ENCODE measurements around the gene GRIN3B.
A peak's percentile ranks its signal among the peaks of the same experiment; 100 is the strongest.

GRIN3B gene

DNA sequence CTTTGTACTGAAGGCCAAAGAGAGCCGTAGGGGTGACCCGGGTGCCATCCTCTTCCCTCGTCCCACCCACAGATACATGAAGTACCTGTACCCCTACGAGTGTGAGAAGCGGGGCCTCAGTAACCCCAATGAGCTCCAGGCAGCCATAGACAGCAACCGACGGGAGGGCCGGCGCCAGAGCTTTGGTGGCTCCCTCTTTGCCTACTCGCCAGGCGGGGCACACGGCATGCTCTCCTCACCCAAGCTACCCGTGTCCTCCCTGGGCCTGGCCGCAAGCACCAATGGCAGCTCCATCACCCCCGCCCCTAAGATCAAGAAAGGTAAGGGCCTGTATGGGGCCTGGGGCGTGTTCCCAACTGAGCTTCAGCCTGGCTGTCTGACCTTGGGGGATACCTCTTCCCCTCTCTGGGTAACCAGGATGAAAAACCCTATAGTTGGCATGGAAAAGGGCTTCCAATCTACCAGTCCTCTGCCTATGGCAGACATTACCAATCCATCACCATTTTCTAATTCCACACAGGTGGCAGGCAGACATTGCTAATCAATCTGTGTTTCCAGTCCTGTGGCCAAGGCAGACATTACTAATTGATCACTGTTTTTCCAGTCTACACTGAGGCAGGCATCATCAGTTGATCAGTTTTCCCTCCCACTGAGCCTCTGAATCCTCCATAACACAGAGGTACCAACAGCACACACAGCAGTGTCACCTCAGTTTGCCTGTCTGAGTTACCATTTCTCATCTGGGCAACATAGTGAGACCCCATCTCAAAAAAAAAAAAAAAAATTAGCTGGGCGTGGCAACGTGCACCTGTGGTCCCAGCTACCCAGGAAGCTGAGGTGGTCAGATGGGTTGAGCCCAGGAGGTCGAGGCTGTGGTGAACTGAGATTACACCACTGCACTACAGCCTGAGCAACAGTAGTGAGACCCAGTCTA is 35.2 kb upstream of the GRIN3B start:
- DNase-seq (ENCODE audit: low read depth): no peak

DNA sequence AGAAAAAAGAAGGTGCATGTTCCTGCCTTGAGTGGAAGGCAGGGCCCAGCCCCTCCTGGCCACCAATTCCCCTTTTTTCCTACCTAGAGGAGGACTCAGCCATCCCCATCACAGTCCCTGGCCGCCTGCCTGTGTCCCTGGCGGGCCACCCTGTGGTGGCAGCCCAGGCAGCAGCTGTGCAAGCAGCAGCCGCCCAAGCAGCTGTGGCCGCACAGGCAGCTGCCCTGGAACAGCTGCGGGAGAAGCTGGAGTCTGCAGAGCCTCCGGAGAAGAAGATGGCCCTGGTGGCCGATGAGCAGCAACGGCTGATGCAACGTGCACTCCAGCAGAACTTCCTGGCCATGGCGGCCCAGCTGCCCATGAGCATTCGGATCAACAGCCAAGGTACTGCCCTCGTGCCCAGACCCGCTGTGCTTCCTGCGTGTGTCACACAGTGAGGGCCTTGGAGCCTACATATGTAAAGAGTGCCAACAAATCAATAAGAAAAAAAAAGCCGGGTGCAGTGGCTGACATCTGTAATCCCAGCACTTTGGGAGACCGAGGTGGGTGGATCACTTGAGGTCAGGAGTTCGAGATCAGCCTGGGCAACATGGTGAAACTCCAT is 33.6 kb upstream of the GRIN3B start:
- no peak for DNase-seq (ENCODE audit: low read depth)

DNA sequence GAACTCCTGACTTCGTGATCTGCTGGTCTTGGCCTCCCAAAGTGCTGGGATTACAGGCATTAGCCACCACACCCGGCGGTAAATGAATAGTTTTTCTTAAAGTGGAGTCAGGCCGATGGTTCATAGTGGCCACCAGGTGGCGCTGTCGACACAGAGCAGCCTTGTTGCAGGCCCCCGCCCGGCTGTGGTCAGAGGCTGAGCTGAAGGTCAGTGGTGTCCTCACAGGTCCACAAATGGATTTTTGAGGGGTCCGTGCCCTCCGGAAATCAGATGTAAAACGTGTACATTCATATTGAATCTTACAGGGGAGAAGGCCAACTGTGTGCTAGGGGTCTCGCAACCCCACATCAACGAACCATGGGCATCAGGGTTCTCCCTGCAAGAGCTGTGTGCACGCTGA is 29.5 kb upstream of the GRIN3B start:
- no peak for DNase-seq (ENCODE audit: low read depth)

DNA sequence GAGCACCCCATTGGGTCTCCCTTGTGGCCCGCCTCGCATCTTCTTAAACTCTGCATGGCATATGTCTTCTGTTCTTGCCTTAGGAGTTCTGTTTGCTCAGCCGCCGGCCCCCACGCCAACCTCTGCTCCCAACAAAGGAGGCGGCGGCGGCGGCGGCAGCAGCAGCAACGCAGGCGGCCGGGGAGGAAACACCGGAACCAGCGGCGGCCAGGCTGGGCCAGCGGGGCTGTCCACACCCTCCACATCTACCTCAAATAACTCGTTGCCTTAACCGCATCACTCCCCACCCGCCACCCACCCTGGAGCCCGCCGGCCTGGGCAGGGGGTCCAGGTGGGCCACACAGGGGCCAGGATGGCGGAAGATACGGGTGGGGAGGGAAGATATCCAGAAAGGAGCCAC is 28.4 kb upstream of the GRIN3B start:
- DNase-seq (ENCODE audit: low read depth): no peak

DNA sequence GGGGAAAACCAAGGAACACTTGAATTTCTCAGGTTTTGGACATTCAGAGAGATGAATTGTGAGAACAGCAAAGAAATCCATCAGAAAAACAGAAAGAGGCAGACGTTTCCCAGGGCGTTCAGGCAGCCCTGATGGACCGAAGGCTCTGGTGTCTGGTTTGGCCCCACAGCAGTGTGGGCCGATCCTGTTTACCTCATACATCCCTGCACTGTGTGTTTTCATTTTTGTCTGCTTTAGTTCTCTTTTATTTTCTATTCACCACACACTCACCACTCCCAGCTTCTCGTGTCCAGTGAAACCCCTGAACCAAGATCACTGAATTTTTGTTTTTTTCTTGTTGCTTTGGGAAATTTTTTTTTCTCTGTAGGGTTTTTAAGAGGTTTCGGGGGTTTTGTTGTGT is 27.9 kb upstream of the GRIN3B start:
- DNase-seq (ENCODE audit: low read depth): no peak

DNA sequence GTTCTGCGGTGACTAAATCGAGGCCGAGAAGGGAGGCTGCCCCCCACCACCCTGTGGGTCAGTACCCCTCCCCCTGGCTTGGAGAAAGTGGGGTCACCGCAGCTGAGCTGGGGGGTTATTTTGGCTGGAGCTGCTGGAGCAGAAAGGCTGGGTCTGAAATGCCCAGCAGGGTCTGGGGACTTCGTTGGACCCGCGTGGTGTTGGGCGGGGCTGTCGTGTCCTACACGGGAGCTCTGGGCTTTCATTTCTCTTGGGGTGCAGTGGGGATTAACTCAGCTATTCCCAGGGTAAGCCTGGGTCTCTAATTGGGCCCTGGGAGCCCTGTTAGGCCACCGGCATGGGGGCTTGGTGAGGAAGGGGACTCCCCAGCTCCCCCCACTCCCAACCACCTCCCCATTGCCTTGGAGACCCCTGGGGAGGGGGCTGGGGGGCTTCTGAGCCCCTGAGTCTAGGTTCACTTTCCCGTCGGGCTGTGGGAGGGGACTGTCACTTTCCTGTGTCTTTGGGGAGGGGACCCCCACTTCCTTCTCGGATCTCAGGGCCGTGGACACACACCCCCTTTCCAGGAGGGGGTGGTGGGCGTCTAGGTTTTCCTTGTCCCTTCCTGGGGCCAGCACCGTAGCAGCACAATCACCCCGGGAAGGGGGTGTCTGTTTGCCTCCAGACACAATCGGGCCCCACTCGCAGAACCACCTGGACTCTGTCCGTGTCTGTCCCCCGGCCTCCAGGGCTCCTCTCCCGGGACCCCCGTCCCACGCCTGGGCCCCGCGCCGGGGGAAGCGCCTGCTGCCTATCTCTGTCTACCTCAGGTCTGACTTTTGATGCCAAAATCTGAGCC is 26.3 kb upstream of the GRIN3B start:
- DNase-seq (ENCODE audit: low read depth): no peak

DNA sequence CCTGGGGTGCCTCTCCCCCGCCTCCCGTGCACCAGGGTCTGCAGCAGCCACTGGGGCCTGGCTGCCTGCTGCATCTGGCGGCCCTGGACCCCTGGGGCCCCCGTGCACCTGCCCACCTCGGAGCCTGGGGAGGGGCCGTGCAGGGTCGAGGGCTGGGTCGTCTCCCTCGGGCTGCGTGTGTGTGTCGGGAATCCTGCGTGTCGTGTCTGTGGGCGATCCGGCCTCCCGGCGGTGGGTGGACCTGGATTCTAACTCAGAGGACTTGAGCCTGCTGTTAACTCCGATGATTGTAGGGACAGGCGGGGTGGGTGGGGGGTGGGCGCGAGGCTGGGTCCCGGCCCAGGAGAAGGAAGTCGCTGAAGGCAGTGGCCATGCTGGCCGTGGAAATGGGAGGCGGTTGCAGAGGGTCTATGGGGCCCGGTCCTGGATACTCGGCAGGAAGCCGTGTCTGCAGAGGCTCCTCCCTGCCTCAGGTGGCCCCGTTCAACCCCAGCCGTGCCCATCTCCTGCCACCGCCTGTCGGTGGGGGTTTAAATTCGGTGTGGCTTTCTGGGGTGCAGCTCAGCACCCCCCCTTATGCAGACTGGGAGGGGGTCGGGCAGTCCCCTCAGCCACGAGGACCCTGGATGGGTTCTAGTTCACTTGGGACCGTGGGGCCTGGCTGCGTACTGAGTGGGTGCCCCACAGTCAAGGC is 25.5 kb upstream of the GRIN3B start:
- no peak for DNase-seq (ENCODE audit: low read depth)

DNA sequence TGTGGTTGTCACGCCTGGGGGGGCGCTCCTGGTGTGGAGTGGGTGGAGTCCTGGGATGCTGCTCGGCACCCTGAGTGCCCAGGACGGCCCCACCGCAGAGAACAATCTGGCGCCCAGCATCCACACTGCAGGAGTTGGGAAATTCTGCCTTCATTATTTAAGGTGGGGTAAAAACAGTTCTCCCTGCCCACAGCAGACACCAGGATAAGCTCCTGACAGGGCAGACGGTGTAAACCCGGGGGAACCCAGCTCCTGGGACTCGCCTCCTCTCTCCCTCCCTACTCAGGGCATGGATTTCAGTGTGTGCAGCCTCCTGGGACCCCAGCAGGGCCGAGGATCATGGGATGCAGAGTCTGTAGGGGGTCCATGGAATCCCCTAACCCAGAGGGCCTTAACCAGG is 23.7 kb upstream of the GRIN3B start:
- DNase-seq (ENCODE audit: low read depth): no peak

DNA sequence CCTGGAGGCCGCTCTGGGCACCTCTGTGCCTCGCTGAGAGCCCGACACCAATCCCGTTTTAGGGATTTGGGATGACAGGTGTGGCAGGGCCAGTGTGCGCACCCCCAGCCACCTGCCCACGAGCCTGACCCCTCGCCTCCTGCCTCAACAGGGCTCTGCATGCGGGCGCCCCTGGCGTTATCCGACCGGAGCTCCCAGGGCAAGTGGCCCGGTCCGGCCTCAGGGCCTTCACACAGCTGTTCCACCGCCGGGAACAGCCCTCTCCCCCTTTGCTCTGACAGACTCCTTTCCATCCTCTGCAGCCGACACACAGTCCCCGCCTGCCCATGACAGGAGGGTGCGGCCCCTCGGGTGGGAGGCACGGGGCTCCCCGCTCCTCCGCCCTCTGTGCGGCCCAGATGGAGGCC is 23.2 kb upstream of the GRIN3B start:
- no peak for DNase-seq (ENCODE audit: low read depth)

DNA sequence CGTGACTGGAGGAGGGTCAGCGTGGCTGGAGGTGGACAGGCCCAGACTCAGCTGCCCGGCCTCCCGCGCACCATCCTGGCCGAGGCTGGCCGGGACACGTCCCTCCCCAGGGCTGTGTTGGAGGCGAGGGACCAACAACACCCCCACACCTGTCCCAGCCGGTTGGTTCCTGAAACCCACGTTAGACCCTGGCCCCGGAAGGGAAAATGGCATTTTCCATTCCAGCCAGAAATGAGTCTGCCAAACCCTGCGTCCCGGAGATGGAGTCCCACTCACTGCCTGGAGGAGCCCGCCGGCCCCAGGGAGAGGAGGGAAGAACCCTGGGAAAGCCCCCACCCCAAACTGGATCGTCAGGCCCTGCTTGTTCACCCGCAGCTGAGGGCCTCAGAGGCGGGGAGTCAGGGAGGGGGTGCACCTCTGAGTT is 20.9 kb upstream of the GRIN3B start:
- DNase-seq (ENCODE audit: low read depth): no peak

DNA sequence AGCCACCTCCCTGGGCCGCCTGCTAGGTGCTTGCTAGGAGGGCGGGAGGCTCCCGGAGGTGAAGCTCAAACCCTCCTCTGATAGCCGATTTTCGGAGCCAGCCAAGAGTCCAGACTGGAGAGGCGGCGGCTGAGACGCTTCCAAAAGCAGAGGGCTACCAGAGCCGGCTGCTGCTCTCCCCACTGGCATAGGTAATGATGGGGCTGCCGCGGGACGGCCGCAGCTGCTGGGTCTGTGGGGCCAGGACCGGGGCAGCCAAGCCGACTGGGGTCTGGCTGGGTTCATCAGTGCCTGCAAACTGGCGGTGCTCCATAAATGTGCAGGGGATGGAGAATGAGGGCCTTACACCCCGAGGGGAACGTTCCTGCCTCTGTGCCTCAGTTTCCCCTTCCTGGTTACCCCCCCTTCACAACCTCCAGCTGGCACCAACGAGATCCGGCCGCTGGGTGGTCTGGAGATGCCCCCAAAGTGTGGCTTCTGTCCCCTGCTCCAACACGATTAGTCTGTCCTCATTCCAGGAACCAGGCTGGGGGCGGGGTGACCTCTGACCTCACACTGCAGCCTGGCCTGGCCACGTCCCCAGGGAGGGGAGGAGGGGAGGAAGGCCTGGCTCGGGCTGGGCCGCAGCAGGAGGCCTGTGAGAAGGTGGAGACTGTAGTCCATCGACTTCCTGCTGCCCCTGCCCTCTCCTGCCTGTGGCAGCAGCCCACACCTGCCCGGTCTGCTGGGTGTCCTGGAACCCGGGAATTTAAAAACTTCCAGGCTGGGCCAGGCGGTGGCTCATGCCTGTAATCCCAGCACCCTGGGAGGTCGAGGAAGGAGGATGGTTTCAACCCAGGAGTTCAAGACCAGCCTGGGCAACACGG is 19.9 kb upstream of the GRIN3B start:
- DNase-seq (ENCODE audit: low read depth): no peak

DNA sequence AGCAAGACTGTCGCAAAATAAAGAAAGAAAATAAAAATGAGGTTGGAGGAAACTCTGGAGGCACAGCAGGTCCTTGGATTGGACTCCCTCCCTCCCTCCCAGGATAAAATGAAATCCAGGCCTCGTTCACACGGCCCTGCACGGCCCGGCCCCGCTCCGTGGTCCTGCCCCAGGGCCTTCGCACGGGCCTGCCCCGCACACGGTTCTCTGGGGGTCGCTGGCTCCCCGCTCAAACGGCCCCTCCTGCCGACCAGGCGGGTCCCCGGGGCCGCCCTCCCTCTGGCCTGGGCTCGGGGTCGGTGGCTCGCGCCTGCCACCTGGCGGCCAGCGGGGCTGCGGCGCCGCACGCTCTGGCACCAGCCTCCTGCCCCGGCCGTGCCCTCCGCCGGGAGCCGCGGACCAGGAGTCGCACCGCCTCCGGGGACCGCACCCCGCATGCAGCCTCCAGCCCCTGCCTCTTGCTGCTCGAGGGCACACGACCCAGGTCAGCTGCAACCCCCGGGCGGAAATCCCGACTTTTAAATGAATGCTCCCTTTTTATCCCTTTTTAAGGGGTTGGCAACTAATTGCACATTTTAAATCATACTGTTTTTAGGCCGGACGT is 17.6 kb upstream of the GRIN3B start:
- peak; percentile 69 for DNase-seq (ENCODE audit: low read depth)

DNA sequence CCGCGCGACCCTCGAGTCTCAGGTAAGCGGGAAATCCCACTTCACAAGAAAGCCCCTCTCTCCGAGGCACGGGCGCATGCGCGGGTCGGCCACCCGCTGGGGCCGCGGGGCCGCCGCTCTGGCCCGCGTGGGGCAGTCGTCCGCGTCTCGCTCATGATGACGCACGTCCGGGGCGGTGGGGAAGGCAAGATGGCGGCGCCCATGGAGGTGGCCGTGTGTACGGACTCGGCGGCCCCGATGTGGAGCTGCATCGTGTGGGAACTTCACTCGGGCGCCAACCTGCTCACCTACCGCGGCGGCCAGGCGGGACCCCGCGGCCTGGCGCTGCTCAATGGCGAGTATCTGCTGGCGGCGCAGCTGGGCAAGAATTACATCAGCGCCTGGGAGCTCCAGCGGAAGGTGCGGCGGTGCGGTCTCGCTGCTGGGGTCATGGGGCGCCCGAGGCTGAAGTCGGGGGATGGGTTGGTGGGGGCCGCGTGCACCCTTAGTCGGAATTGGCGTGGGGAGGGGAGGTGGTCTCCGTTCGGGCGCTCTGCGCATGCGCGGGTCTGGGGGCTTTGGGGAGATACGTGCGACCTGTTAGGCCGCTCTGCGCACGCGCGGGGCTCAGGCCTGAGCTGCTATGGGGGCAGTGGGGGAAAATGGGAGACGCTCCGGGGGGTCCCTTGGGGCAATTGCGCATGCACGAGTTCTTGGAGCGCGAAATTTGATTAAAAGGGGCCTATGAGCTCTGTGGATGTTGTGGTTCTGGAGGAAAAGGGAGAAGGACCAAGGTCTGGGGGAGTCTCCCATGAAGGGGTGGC is 15.9 kb upstream of the GRIN3B start, which contains the start of gene WDR18:
TSS of gene WDR18 (plus strand) at position 181 of the 803 bp plus-strand sequence. CDS start at position 190, 9 bp downstream.
- peak; percentile 88 for DNase-seq (ENCODE audit: low read depth)

DNA sequence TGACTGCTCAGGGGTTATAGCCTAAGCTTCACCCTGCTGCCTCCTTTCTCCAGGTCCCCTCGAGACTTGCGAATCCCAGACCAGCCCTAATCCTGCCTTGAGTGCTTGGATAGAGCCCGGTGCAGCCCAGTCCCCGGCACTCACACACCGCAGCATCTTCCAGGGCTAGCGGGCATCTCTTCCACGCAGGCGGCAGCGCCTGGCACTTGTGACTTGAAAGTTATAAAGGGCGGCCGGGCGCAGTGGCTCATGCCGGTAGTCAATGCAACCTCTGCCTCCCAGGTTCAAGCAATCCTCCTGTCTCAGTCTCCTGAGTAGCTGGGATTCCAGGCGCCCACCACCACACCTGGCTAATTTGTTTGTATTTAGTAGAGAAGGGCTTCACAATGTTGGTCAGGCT is 14.1 kb upstream of the GRIN3B start:
- no peak for DNase-seq (ENCODE audit: low read depth)

DNA sequence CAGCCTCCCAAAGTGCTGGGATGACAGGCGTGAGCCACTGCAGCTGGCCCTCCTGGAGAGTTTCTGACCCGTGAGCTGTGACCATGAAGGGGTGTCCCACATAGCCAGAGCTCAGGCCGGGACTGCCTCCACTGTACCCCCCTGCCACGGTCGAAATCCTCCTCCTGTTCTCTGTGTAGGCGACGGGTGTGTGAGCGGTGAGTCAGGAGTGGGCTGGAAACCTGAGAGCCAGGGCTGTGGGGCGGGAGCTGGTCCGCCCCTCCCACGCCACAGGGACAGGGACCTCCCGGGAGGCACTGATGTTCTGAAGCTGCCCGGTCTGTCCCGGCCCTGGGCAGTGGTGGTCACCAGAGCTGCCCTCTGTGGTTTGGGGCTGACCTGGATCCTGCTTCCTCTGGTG is 12.1 kb upstream of the GRIN3B start:
- no peak for DNase-seq (ENCODE audit: low read depth)

DNA sequence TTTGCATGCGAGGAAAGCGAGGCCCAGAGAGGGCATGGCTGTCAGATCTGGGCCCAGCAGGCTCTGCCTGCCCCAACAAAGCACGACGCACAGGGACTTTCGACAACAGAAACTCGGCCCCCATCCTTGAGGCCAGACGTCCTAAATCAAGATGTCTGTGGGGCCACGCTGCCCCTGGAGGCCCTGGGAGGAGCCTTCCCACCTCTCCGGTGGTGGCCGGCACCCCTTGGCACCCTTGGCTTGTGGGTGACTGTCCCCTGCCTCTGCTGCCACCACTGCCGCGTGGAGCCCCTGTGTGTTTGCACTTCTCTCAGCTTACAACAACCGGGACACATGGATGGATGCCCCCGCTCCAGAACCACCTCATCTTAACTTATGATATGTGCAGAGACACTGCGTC is 11.7 kb upstream of the GRIN3B start:
- no peak for DNase-seq (ENCODE audit: low read depth)

DNA sequence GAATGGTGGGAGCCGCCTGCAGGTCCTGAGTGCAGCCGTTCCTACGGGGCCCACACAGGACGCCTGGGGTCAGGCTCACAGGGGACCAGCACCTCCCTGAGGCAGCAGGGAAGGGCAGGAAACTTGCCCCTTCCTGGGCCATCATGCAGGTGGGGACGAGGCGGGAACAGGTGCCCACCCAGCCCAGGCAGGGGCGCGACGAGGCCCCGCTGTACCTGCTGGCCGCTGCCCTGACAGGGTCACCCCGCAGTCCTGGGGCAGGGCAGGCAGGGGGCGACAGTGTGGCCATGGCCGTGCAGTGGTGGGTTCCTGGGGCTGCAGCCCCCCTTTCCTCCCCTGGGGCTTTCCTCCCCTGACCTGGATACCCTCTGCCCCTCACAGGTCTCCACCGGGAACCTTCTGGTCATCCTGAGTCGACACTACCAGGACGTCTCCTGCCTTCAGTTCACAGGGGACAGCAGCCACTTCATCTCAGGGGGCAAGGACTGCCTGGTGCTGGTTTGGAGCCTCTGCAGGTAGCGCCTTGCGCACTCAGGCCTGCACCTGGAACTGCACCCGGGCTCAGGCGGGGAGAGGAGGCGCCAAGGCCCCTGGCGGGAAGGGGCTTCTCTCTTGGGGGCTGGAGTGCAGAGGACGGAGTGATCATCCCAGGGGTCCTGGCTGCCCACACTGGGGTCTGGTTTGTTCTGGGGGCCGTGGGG is 10.7 kb upstream of the GRIN3B start:
- no peak for DNase-seq (ENCODE audit: low read depth)

DNA sequence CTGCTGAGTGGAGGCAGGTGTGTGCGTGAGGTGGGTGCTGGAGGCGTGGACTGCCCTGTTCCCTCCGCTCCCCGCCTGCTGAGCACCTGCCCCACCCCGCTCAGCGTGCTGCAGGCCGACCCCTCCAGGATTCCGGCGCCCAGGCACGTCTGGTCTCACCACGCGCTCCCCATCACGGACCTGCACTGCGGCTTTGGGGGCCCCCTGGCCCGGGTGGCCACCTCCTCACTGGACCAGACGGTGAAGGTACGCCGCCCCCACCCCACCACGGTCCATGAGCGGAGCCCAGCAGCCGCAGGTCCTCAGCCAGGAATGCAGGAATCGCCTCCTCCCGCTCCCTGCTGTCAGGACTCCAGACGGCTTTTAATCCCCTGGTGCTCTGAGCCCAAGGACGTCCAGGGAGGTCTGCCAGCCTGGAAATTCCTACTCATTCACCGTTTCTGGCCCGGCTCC is 10.1 kb upstream of the GRIN3B start:
- DNase-seq (ENCODE audit: low read depth): no peak

DNA sequence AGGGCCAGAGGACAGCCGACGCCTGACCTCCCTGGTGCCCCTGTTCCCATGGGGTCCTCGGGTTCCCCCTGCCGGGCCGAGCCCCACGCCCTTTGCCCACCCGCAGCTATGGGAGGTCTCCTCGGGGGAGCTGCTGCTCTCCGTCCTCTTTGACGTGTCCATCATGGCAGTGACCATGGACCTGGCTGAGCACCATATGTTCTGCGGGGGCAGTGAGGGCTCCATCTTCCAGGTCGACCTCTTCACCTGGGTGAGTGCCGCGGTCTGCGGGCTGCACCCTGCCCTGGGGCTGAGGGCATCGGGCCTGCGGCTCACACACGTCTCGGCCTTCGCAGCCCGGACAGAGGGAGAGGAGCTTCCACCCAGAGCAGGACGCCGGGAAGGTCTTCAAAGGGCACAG is 9.5 kb upstream of the GRIN3B start:
- no peak for DNase-seq (ENCODE audit: low read depth)
